Osteocyte (in vitro differentiated cells): ENCODE data around the gene AIF1. TPM values are rescaled to one million over a fixed set of nuclear protein-coding genes. Genes with fewer than 3 reads are reported as not detected.

Experiments
- DNase-seq: peaks from one replicate; pipeline ENCODE4 v3.0.0; 2021; ENCODE audit warnings: mixed read lengths; ENCODE audit not compliant: unreplicated experiment; ENCODE audit errors: extremely low spot score
- H3K27ac Mint-ChIP-seq: one replicate; pipeline ENCODE4 v1.8.0; 2021; ENCODE audit warnings: mild to moderate bottlenecking, mixed read lengths; ENCODE audit not compliant: unreplicated experiment
- H3K27me3 Mint-ChIP-seq: one replicate; pipeline ENCODE4 v1.8.0; 2021; ENCODE audit warnings: mixed read lengths; ENCODE audit not compliant: unreplicated experiment
- H3K36me3 Mint-ChIP-seq: one replicate; pipeline ENCODE4 v1.8.0; 2021; ENCODE audit warnings: mixed read lengths; ENCODE audit not compliant: unreplicated experiment
- H3K4me1 Mint-ChIP-seq: one replicate; pipeline ENCODE4 v1.8.0; 2021; ENCODE audit warnings: mixed read lengths; ENCODE audit not compliant: unreplicated experiment
- H3K4me3 Mint-ChIP-seq: one replicate; pipeline ENCODE4 v1.8.0; 2021; ENCODE audit warnings: mild to moderate bottlenecking, moderate library complexity, mixed read lengths; ENCODE audit not compliant: unreplicated experiment
- H3K9me3 Mint-ChIP-seq: one replicate; pipeline ENCODE4 v1.8.0; 2021; ENCODE audit warnings: mixed read lengths; ENCODE audit not compliant: unreplicated experiment
- CTCF ChIP-seq: fragments of 200-600 bp; sonication (generic); IDR thresholded peaks from 2 replicates; pipeline ENCODE4 v1.5.0; 2021; ENCODE audit warnings: antibody characterized with exemption, mild to moderate bottlenecking, moderate library complexity
- microRNA-seq: library from miRNA; unstranded; fragments of <30 nt; microRNA quantifications from one replicate; pipeline ENCODE4 v1.1.0, GENCODE V29; 2020; ENCODE audit not compliant: unreplicated experiment
- total RNA-seq: library from RNA; stranded (reverse); gene quantifications from 2 replicates; pipeline ENCODE4 v1.2.1, GENCODE V29; 2021

The AIF1 gene
- total RNA-seq, 1 donor from 2014 or later, result not detected

GRCh38 chr6:31663961-31664789 lies 49.1 kb downstream of the AIF1 start:
- H3K27ac Mint-ChIP-seq, result peak overlapping the region; percentile 96
- H3K27me3 Mint-ChIP-seq, result no peaks in the 10 kb centered on the region
- no peak for DNase-seq
- no peaks in the 10 kb centered on the region for H3K9me3 Mint-ChIP-seq
- H3K36me3 Mint-ChIP-seq, result peaks cover 23% of the 10 kb centered on the region
- no peak for TF ChIP-seq CTCF
- H3K4me3 Mint-ChIP-seq, result peak overlapping the region; percentile 95
- H3K4me1 Mint-ChIP-seq, result peaks cover 56% of the 10 kb centered on the region

- peaks cover 28% of the 10 kb centered on the region for H3K36me3 Mint-ChIP-seq
- peak within 1 kb of the TSS; percentile 95 for H3K4me3 Mint-ChIP-seq
- no peaks in the 10 kb centered on the region for H3K27me3 Mint-ChIP-seq
- peak within 1 kb of the TSS; percentile 96 for H3K27ac Mint-ChIP-seq
- no peaks in the 10 kb centered on the region for H3K9me3 Mint-ChIP-seq
- TF ChIP-seq CTCF, result no peak
- H3K4me1 Mint-ChIP-seq, result peaks cover 48% of the 10 kb centered on the region
- DNase-seq, result peak; percentile 93
Measured at GRCh38 chr6:31664790-31665500, 49.9 kb downstream of the AIF1 start, which contains the start of gene GPANK1. Gene GPANK1 (minus strand): TSS chr6:31664997. CDS start chr6:31664478, 519 bp downstream.

GRCh38 chr6:31665501-31666336 lies 50.7 kb downstream of the AIF1 start, which contains the start of gene CSNK2B:
Gene CSNK2B (plus strand): TSS chr6:31666080. CDS start chr6:31666832, 752 bp downstream.
- H3K27ac Mint-ChIP-seq, result peak within 1 kb of the TSS; percentile 96
- DNase-seq, result peak; percentile 98
- TF ChIP-seq CTCF, result no peak
- H3K4me1 Mint-ChIP-seq, result peaks cover 44% of the 10 kb centered on the region
- H3K36me3 Mint-ChIP-seq, result peaks cover 32% of the 10 kb centered on the region
- no peaks in the 10 kb centered on the region for H3K9me3 Mint-ChIP-seq
- H3K4me3 Mint-ChIP-seq, result peak within 1 kb of the TSS; percentile 95
- no peaks in the 10 kb centered on the region for H3K27me3 Mint-ChIP-seq

GRCh38 chr6:31666337-31666965 lies 51.4 kb downstream of the AIF1 start:
- DNase-seq, result no peak
- Mint-ChIP-seq H3K4me3 (peak overlapping the region; percentile 95), H3K27me3 (no peaks in the 10 kb centered on the region), H3K4me1 (peaks cover 38% of the 10 kb centered on the region), H3K9me3 (no peaks in the 10 kb centered on the region), H3K27ac (peak overlapping the region; percentile 96), H3K36me3 (peaks cover 36% of the 10 kb centered on the region)
- TF ChIP-seq CTCF, result no peak

Small RNA genes within 50 kb of the gene (microRNA-seq; reads per million reads assigned to microRNA genes)
- not detected for gene MIR6832

Other genes starting within 250 kb of the AIF1 start
- 32.2 and 33.0 TPM in 2 replicates for gene MICA, start 211.6 kb upstream of the AIF1 start, total RNA-seq
- gene MICB, start 117.1 kb upstream of the AIF1 start, total RNA-seq, result 12.1 and 13.8 TPM in 2 replicates
- gene MCCD1, start 86.3 kb upstream of the AIF1 start, total RNA-seq, result not detected in 2 replicates
- gene DDX39B, start 73.2 kb upstream of the AIF1 start, total RNA-seq, result 315 and 331 TPM in 2 replicates
- 8.8 and 9.0 TPM in 2 replicates for gene ATP6V1G2, start 68.6 kb upstream of the AIF1 start, total RNA-seq
- gene NFKBIL1, start 67.6 kb upstream of the AIF1 start, total RNA-seq, result 28.7 and 33.2 TPM in 2 replicates
- gene LTA, start 42.9 kb upstream of the AIF1 start, total RNA-seq, result not detected in 2 replicates
- gene TNF, start 39.7 kb upstream of the AIF1 start, total RNA-seq, result not detected in 2 replicates
- not detected in 2 replicates for gene LTB, start 32.8 kb upstream of the AIF1 start, total RNA-seq
- gene LST1, start 29.0 kb upstream of the AIF1 start, total RNA-seq, result not detected in 2 replicates
- gene NCR3, start 22.2 kb upstream of the AIF1 start, total RNA-seq, result not detected in 2 replicates
- 189 and 205 TPM in 2 replicates for gene PRRC2A, start 5.5 kb downstream of the AIF1 start, total RNA-seq
- 382 and 386 TPM in 2 replicates for gene BAG6, start 37.4 kb downstream of the AIF1 start, total RNA-seq
- gene APOM, start 40.7 kb downstream of the AIF1 start, total RNA-seq, result 2.2 and 4.0 TPM in 2 replicates
- gene C6orf47, start 45.5 kb downstream of the AIF1 start, total RNA-seq, result 21.5 and 23.0 TPM in 2 replicates
- 17.0 and 18.7 TPM in 2 replicates for gene GPANK1, start 49.8 kb downstream of the AIF1 start, total RNA-seq
- 142 and 163 TPM in 2 replicates for gene CSNK2B, start 50.8 kb downstream of the AIF1 start, total RNA-seq
- 14.0 and 17.6 TPM in 2 replicates for gene LY6G5B, start 54.7 kb downstream of the AIF1 start, total RNA-seq
- 3.9 and 5.0 TPM in 2 replicates for gene LY6G5C, start 65.8 kb downstream of the AIF1 start, total RNA-seq
- 46.6 and 50.5 TPM in 2 replicates for gene ABHD16A, start 88.1 kb downstream of the AIF1 start, total RNA-seq
- not detected in 2 replicates for gene LY6G6F, start 91.6 kb downstream of the AIF1 start, total RNA-seq
- not detected in 2 replicates for gene LY6G6D, start 100.1 kb downstream of the AIF1 start, total RNA-seq
- not detected in 2 replicates for gene LY6G6C, start 106.5 kb downstream of the AIF1 start, total RNA-seq
- not detected in 2 replicates for gene MPIG6B, start 108.1 kb downstream of the AIF1 start, total RNA-seq
- 91.4 and 96.3 TPM in 2 replicates for gene DDAH2, start 114.1 kb downstream of the AIF1 start, total RNA-seq
- 230 and 242 TPM in 2 replicates for gene CLIC1, start 121.3 kb downstream of the AIF1 start, total RNA-seq
- 18.4 and 20.9 TPM in 2 replicates for gene MSH5, start 124.8 kb downstream of the AIF1 start, total RNA-seq
- gene SAPCD1, start 147.4 kb downstream of the AIF1 start, total RNA-seq, result 2.5 and 3.4 TPM in 2 replicates
- gene VWA7, start 162.1 kb downstream of the AIF1 start, total RNA-seq, result 0.50 and 0.94 TPM in 2 replicates
- gene VARS1, start 180.5 kb downstream of the AIF1 start, total RNA-seq, result 73.0 and 73.4 TPM in 2 replicates
- 50.6 and 54.3 TPM in 2 replicates for gene LSM2, start 191.7 kb downstream of the AIF1 start, total RNA-seq
- gene HSPA1L, start 200.0 kb downstream of the AIF1 start, total RNA-seq, result 1.1 and 1.7 TPM in 2 replicates
- gene HSPA1A, start 200.3 kb downstream of the AIF1 start, total RNA-seq, result 19.7 and 24.8 TPM in 2 replicates
- 65.5 and 65.8 TPM in 2 replicates for gene HSPA1B, start 212.5 kb downstream of the AIF1 start, total RNA-seq
- gene NEU1, start 247.6 kb downstream of the AIF1 start, total RNA-seq, result 74.8 and 83.6 TPM in 2 replicates